H9 (cell line): ENCODE data around the gene EHF. TPM values are rescaled to one million over a fixed set of nuclear protein-coding genes. Genes with fewer than 3 reads are reported as not detected.

Experiments
- DNase-seq: peaks from one replicate; pipeline ENCODE4 v3.0.0-alpha.2; 2017
- H2AFZ ChIP-seq: one replicate; pipeline ENCODE4 v1.6.1; 2013; ENCODE audit warnings: mild to moderate bottlenecking, low read length, control low read depth, moderate library complexity
- H2AK5ac ChIP-seq: 2 replicates; pipeline ENCODE4 v1.6.1; 2013; ENCODE audit warnings: low read length, control low read depth, mixed read lengths; ENCODE audit not compliant: insufficient read length
- H2BK120ac ChIP-seq: one replicate; pipeline ENCODE4 v1.6.1; 2013; ENCODE audit warnings: low read depth, mild to moderate bottlenecking, low read length, control low read depth, inconsistent platforms; ENCODE audit not compliant: poor library complexity, severe bottlenecking
- H2BK12ac ChIP-seq: 2 replicates; pipeline ENCODE4 v1.6.1; 2013; ENCODE audit warnings: low read length, control low read depth, mixed read lengths, low read depth; ENCODE audit not compliant: insufficient read length
- H2BK15ac ChIP-seq: 2 replicates; pipeline ENCODE4 v1.6.1; 2013; ENCODE audit warnings: low read depth, low read length, control low read depth
- H2BK20ac ChIP-seq: one replicate; pipeline ENCODE4 v1.6.1; 2013; ENCODE audit warnings: low read depth, mild to moderate bottlenecking, low read length, control low read depth, inconsistent platforms; ENCODE audit not compliant: poor library complexity, severe bottlenecking
- H2BK5ac ChIP-seq: 2 replicates; pipeline ENCODE4 v1.6.1; 2013; ENCODE audit warnings: low read length, control low read depth, mixed read lengths; ENCODE audit not compliant: insufficient read length
- H3K14ac ChIP-seq: 2 replicates; pipeline ENCODE4 v1.6.1; 2013; ENCODE audit warnings: low read length, control low read depth; ENCODE audit not compliant: insufficient read depth
- H3K18ac ChIP-seq: 2 replicates; pipeline ENCODE4 v1.6.1; 2013; ENCODE audit warnings: low read depth, mild to moderate bottlenecking, mixed read lengths, low read length, control low read depth; ENCODE audit not compliant: insufficient read length
- H3K23ac ChIP-seq: 2 replicates; pipeline ENCODE4 v1.6.1; 2013; ENCODE audit warnings: low read length, control low read depth, mixed read lengths, low read depth; ENCODE audit not compliant: insufficient read length
- H3K23me2 ChIP-seq: 2 replicates; pipeline ENCODE4 v1.6.1; 2013; ENCODE audit warnings: low read depth, mild to moderate bottlenecking, mixed read lengths, low read length, control low read depth; ENCODE audit not compliant: insufficient read length, poor library complexity, severe bottlenecking
- H3K27ac ChIP-seq: 2 replicates; pipeline ENCODE4 v1.5.1; 2013; ENCODE audit warnings: low read length, control low read depth, mixed read lengths, low read depth; ENCODE audit not compliant: insufficient read length
- H3K27me3 ChIP-seq: 2 replicates; pipeline ENCODE4 v1.6.1; 2013; ENCODE audit warnings: low read length, control low read depth, inconsistent platforms; ENCODE audit not compliant: insufficient read depth
- H3K4ac ChIP-seq: 2 replicates; pipeline ENCODE4 v1.6.1; 2013; ENCODE audit warnings: low read depth, mild to moderate bottlenecking, control low read depth, inconsistent platforms, low read length, moderate library complexity
- H3K4me1 ChIP-seq: 2 replicates; pipeline ENCODE4 v1.6.1; 2013; ENCODE audit warnings: low read length, control low read depth, inconsistent platforms; ENCODE audit not compliant: insufficient read depth
- H3K4me2 ChIP-seq: 2 replicates; pipeline ENCODE4 v1.6.1; 2013; ENCODE audit warnings: low read length, control low read depth, mixed read lengths; ENCODE audit not compliant: insufficient read length, insufficient read depth
- H3K56ac ChIP-seq: 2 replicates; pipeline ENCODE4 v1.6.1; 2013; ENCODE audit warnings: low read depth, mild to moderate bottlenecking, mixed read lengths, low read length, control low read depth; ENCODE audit not compliant: insufficient read length
- H3K79me1 ChIP-seq: 2 replicates; pipeline ENCODE4 v1.6.1; 2013; ENCODE audit warnings: low read depth, mild to moderate bottlenecking, moderate library complexity, low read length, control low read depth, inconsistent platforms; ENCODE audit not compliant: insufficient read depth, poor library complexity, severe bottlenecking
- H3K79me2 ChIP-seq: 2 replicates; pipeline ENCODE4 v1.6.1; 2013; ENCODE audit warnings: low read length, control low read depth, inconsistent platforms; ENCODE audit not compliant: insufficient read depth
- H3K9ac ChIP-seq: 2 replicates; pipeline ENCODE4 v1.6.1; 2013; ENCODE audit warnings: low read length, control low read depth, mixed read lengths; ENCODE audit not compliant: insufficient read length; ENCODE audit errors: extremely low read depth
- H3K9me3 ChIP-seq: one replicate; pipeline ENCODE4 v1.6.1; 2013; ENCODE audit warnings: low read depth, low read length, inconsistent platforms; ENCODE audit not compliant: control insufficient read depth
- H3T11ph ChIP-seq: one replicate; pipeline ENCODE4 v1.6.1; 2013; ENCODE audit warnings: mild to moderate bottlenecking, low read length, control low read depth, inconsistent platforms
- H4K20me1 ChIP-seq: one replicate; pipeline ENCODE4 v1.6.1; 2013; ENCODE audit not compliant: control insufficient read depth, insufficient read length, insufficient read depth
- H4K5ac ChIP-seq: 2 replicates; pipeline ENCODE4 v1.6.1; 2013; ENCODE audit warnings: low read depth, mild to moderate bottlenecking, mixed read lengths, low read length, control low read depth; ENCODE audit not compliant: insufficient read length
- H4K8ac ChIP-seq: replicated peaks from 2 replicates; pipeline ENCODE4 v1.6.1; 2013; ENCODE audit warnings: low read length, control low read depth, mixed read lengths, low read depth; ENCODE audit not compliant: insufficient read length
- H4K91ac ChIP-seq: 2 replicates; pipeline ENCODE4 v1.6.1; 2013; ENCODE audit warnings: low read depth, mild to moderate bottlenecking, moderate library complexity, mixed read lengths, low read length, control low read depth; ENCODE audit not compliant: insufficient read length
- H3K27ac Mint-ChIP-seq, 3 experiments: 2 replicates in 2 of 3; 3 replicates in 1 of 3; pipeline ENCODE4 v1.8.0; 2020 to 2021; ENCODE audit warnings: mixed read lengths in 3 of 3, mild to moderate bottlenecking in 1 of 3, moderate library complexity in 1 of 3
- H3K27me3 Mint-ChIP-seq: 2 replicates; pipeline ENCODE4 v1.8.0; 2021; ENCODE audit warnings: low read depth, mild to moderate bottlenecking, moderate library complexity, mixed read lengths
- H3K36me3 Mint-ChIP-seq, 3 experiments: 2 replicates in 2 of 3; 3 replicates in 1 of 3; pipeline ENCODE4 v1.8.0; 2020 to 2021; ENCODE audit warnings: low read depth in 3 of 3, mixed read lengths in 3 of 3; ENCODE audit not compliant: insufficient read depth in 1 of 3
- H3K4me1 Mint-ChIP-seq, 2 experiments: 2 replicates each; pipeline ENCODE4 v1.8.0; 2020; ENCODE audit warnings: mixed read lengths in 2 of 2
- H3K4me3 Mint-ChIP-seq, 2 experiments: 2 replicates in 1 of 2; 3 replicates in 1 of 2; pipeline ENCODE4 v1.8.0; 2020 to 2021; ENCODE audit warnings: mild to moderate bottlenecking in 2 of 2, mixed read lengths in 2 of 2, moderate library complexity in 1 of 2
- H3K9me3 Mint-ChIP-seq, 2 experiments: 2 replicates in 1 of 2; 3 replicates in 1 of 2; pipeline ENCODE4 v1.8.0; 2020; ENCODE audit warnings: mild to moderate bottlenecking in 2 of 2, mixed read lengths in 2 of 2, moderate library complexity in 1 of 2
- CTCF ChIP-seq: fragments of 200-600 bp; sonication (generic); conservative IDR thresholded peaks from 3 replicates; pipeline ENCODE4 v1.8.0; 2021; ENCODE audit warnings: antibody characterized with exemption, mild to moderate bottlenecking
- WGBS: extraction: QIAGEN DNeasy Blood & Tissue Kit; methylation state at CpG from one replicate; pipeline ENCODE4 v1.1.7; 2013; ENCODE audit warnings: missing lambda C conversion rate, low lambda C conversion rate, mixed read lengths; ENCODE audit not compliant: insufficient read length; ENCODE audit errors: extremely low coverage; 5-methylcytosine and 5-hydroxymethylcytosine counted together
- total RNA-seq: library from RNA; stranded (reverse); gene quantifications from 2 replicates; pipeline ENCODE4 v1.2.1, GENCODE V29; 2021

Gene EHF
- total RNA-seq, 1 experiment from 2014 or later, result not detected

- no peak overlapping the region for H2AFZ ChIP-seq
- no peak overlapping the region for H3K27ac Mint-ChIP-seq
- TF ChIP-seq CTCF, result no peak
- no peaks in the 10 kb centered on the region for H3K23me2 ChIP-seq
- H3K23ac ChIP-seq, result no peak overlapping the region
- no peak overlapping the region for H3K27ac ChIP-seq
- no peak overlapping the region for H3K4ac ChIP-seq
- H3K79me1 ChIP-seq, result no peaks in the 10 kb centered on the region
- H3K27me3 ChIP-seq, result no peaks in the 10 kb centered on the region
- H3T11ph ChIP-seq, result no peak overlapping the region
- H3K9me3 ChIP-seq, result no peaks in the 10 kb centered on the region
- H3K4me2 ChIP-seq, result no peak overlapping the region
- H3K9me3 Mint-ChIP-seq, result no peaks in the 10 kb centered on the region
- no peak overlapping the region for H2AK5ac ChIP-seq
- no peak overlapping the region for H2BK20ac ChIP-seq
- H3K36me3 Mint-ChIP-seq, result no peaks in the 10 kb centered on the region
- H3K56ac ChIP-seq, result no peak overlapping the region
- no peak overlapping the region for H2BK12ac ChIP-seq
- no peak overlapping the region for H3K14ac ChIP-seq
- H2BK120ac ChIP-seq, result no peak overlapping the region
- no peak overlapping the region for H4K91ac ChIP-seq
- H3K79me2 ChIP-seq, result no peaks in the 10 kb centered on the region
- WGBS, result no CpG with 5 or more reads among the region's 6 CpGs
- H3K18ac ChIP-seq, result no peak overlapping the region
- no peak overlapping the region for H2BK5ac ChIP-seq
- peaks cover 18 to 27% of the 10 kb centered on the region in 2 experiments for H3K4me1 Mint-ChIP-seq
- H3K27me3 Mint-ChIP-seq, result peaks cover 3% of the 10 kb centered on the region
- H3K4me3 Mint-ChIP-seq, result no peak overlapping the region
- no peaks in the 10 kb centered on the region; the same call in 1 of the 2 replicates for H3K4me1 ChIP-seq
- H4K8ac ChIP-seq, result no peak overlapping the region
- H3K9ac ChIP-seq, result no peak overlapping the region
- H4K20me1 ChIP-seq, result no peaks in the 10 kb centered on the region
- H2BK15ac ChIP-seq, result no peak overlapping the region
- DNase-seq, result no peak
- H4K5ac ChIP-seq, result no peak overlapping the region
These were observed 10.4 kb downstream of the EHF start for GRCh38 chr11:34631297-34631696.
